ENCODE data around the gene ALLC.
"Not testable (repeated sequence)": the region's sequence is repeated elsewhere in the genome, so short reads cannot be mapped to it uniquely, and the experiment has no call there.

The ALLC gene

DNA sequence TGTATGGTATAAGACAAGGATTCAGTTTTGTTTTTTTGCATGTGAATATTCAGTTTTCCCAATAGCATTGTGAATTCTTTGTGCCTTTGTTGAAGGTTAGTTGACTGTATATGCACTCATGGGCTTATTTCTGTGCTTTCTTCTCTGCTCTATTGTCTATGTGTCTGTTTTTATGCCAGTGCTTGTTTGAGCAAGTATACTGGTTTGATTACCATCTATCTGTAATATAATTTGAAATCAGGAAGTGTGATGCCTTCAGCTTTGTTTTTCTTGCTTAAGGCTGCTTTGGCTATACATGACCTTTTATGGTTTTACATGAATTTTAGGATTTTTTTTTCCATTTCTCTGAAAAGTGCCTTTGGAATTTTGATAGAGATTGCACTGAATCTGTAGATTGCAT lies 39.6 kb upstream of the ALLC start:
- Mint-ChIP-seq H3K27me3 (no peaks in the 10 kb centered on the region), H3K4me3 (no peak overlapping the region), H3K27ac (no peak overlapping the region), H3K36me3 (ENCODE audit: insufficient read depth) (no peaks in the 10 kb centered on the region), H3K4me1 (ENCODE audit: low read depth in 2 of 2) (no peaks in the 10 kb centered on the region), H3K9me3 (no peaks in the 10 kb centered on the region)
- no peak for DNase-seq
- ATAC-seq (replicated peaks), result no peak

DNA sequence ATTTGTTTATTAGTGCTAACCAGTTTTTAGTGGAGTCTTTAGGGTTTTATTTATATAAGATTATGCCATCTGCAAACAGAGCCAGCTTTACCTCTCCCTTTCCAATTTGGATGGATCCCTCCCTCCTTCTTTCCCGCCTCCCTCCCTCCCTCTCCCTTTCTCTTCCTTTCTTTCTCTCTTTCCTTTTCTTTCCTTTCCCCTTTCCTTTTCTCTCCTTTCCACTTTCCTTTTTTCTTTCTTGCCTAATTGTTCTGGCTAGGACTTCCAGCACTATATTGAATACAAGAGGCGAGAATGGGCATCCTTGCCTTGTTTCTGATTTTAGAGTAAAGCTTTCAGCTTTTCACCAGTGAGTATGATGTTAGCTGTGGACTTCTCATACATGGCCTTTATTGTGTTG lies 39.0 kb upstream of the ALLC start:
- ATAC-seq (replicated peaks), result no peak
- no peaks in the 10 kb centered on the region for H3K27me3 Mint-ChIP-seq
- no peak overlapping the region for H3K27ac Mint-ChIP-seq
- no peaks in the 10 kb centered on the region for H3K36me3 Mint-ChIP-seq (ENCODE audit: insufficient read depth)
- no peaks in the 10 kb centered on the region for H3K4me1 Mint-ChIP-seq (ENCODE audit: low read depth in 2 of 2)
- H3K9me3 Mint-ChIP-seq, result no peaks in the 10 kb centered on the region
- no peak overlapping the region for H3K4me3 Mint-ChIP-seq
- no peak for DNase-seq

DNA sequence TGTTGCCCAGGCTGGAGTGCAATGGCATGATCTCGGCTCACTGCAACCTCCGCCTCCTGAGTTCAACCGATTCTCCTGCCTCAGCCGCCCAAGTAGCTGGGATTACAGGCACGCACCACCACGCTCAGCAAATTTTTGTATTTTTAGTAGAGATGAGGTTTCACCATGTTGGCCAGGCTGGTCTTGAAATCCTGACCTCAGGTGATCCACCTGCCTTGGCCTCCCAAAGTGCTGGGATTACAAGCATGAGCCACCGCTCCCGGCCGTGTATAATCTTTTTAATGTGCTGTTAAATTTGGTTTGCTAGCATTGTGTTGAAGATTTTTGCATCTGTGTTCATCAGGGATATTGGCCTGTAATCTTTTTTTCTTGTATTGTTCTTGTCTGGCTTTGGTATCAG lies 38.3 kb upstream of the ALLC start:
- H3K27me3 Mint-ChIP-seq; H3K4me1 Mint-ChIP-seq (ENCODE audit: low read depth in 2 of 2); H3K4me3 Mint-ChIP-seq; DNase-seq; ATAC-seq (replicated peaks); H3K36me3 Mint-ChIP-seq (ENCODE audit: insufficient read depth); H3K27ac Mint-ChIP-seq; H3K9me3 Mint-ChIP-seq: not testable (repeated sequence)

DNA sequence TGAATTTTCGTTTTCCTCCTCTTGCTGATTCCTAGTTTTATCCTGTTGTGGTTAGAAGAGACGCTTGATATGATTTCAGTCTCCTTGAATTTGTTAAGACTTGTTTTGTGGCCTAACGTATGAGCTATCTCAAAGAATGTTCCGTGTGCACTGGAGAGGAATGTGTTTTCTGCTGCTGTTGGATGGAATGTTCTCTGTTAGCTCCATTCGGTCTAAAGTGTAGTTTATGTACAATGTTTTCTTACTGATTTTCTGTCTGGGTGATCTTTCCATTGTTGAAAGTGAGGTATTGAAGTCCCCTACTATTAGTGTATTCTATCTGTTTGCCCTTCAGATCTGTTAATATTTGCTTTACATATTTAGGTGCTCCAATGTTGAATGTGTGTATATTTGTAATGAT lies 37.2 kb upstream of the ALLC start:
- Mint-ChIP-seq H3K4me1 (ENCODE audit: low read depth in 2 of 2) (no peaks in the 10 kb centered on the region), H3K9me3 (no peaks in the 10 kb centered on the region), H3K27ac (no peak overlapping the region), H3K36me3 (ENCODE audit: insufficient read depth) (no peaks in the 10 kb centered on the region), H3K4me3 (no peak overlapping the region), H3K27me3 (no peaks in the 10 kb centered on the region)
- ATAC-seq (replicated peaks), result no peak
- DNase-seq, result no peak

DNA sequence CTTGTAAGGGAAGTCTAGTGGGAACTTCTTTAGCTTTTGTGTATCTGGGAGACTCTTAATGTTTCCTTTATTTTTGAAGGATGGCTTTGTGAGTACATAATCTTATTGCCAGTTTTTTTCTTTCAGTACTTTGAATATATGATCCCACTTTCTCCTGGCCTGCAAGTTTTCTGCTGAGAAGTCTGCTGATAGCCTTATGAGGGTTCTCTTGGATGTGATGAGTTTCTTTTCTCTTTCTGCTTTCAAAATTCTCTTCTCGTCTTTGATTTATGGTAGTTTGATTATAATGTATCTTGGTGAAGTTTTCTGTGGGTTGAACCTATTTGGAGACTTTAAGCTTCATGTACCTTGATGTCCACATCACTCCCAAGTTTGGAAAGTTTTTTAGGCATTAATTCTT lies 35.0 kb upstream of the ALLC start:
- Mint-ChIP-seq H3K27ac (no peak overlapping the region), H3K36me3 (ENCODE audit: insufficient read depth) (no peaks in the 10 kb centered on the region), H3K4me1 (ENCODE audit: low read depth in 2 of 2) (no peaks in the 10 kb centered on the region), H3K4me3 (no peak overlapping the region), H3K9me3 (no peaks in the 10 kb centered on the region), H3K27me3 (peaks cover 6 to 12% of the 10 kb centered on the region in 2 donors)
- DNase-seq (no peak), ATAC-seq (replicated peaks) (no peak)

DNA sequence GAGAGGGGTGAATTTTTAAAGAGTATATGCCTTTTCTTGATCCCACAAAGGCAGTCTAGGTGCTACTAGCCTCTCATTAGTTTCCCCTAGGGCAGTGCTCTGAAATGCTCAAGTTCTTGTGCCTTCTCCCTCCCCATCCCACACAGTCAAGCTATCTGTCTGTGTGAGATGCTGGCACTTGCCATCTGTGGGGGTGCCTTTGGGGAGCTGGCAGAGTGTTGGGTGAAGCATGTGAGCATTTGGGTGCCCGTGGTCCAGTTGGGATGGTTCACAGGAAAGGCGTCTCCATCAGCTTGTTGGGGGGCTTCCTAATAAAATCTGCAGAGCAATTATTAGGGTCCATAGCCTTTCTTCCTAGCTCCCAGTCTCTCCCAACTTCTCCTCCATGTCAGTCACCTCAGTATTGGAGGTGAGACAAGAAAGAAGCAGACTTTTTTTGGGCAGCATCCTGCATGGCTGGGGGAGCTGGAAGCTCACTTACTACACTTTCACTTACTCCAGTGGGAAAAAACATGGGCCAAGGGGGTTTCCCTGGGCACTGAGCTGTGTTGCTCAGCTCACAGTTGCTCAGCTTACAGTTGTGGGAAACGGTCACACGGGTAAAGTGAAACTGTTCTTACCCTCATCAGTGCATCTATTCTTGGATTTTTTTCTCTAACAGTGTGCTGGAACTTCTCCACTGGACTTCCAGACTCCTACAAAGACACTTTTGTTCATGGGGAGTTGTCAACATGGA lies 33.8 kb upstream of the ALLC start:
- Mint-ChIP-seq H3K36me3 (ENCODE audit: insufficient read depth) (no peaks in the 10 kb centered on the region), H3K27me3 (peaks cover 6 to 25% of the 10 kb centered on the region in 2 donors), H3K9me3 (no peaks in the 10 kb centered on the region), H3K4me1 (ENCODE audit: low read depth in 2 of 2) (no peaks in the 10 kb centered on the region), H3K27ac (no peak overlapping the region), H3K4me3 (no peak overlapping the region)
- ATAC-seq (replicated peaks) (no peak), DNase-seq (no peak)

DNA sequence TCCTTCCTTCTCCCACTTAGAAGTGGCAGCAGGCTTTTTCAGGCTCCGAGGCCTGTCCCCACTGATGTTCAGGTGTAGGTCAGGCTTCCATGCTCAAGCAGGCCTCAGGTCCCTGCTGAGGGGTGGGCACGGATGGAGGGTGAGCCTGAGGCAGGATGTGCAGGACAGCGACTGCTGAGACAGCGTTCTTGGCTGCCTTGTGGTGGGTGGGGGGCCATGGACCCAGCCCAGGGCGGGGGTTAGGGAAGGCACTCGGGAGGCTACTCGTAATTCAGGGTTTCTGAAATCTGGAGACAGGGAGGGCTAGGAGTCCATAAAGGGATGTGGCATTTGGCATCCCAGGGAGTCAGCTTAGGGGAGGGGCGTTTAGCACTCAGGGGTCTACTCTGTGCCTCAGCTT lies 32.8 kb upstream of the ALLC start:
- DNase-seq (no peak), ATAC-seq (replicated peaks) (no peak)
- no peak overlapping the region for H3K27ac Mint-ChIP-seq
- no peaks in the 10 kb centered on the region for H3K9me3 Mint-ChIP-seq
- no peaks in the 10 kb centered on the region for H3K4me1 Mint-ChIP-seq (ENCODE audit: low read depth in 2 of 2)
- no peaks in the 10 kb centered on the region for H3K36me3 Mint-ChIP-seq (ENCODE audit: insufficient read depth)
- H3K4me3 Mint-ChIP-seq, result no peak overlapping the region
- peaks cover 6 to 25% of the 10 kb centered on the region in 2 donors for H3K27me3 Mint-ChIP-seq

DNA sequence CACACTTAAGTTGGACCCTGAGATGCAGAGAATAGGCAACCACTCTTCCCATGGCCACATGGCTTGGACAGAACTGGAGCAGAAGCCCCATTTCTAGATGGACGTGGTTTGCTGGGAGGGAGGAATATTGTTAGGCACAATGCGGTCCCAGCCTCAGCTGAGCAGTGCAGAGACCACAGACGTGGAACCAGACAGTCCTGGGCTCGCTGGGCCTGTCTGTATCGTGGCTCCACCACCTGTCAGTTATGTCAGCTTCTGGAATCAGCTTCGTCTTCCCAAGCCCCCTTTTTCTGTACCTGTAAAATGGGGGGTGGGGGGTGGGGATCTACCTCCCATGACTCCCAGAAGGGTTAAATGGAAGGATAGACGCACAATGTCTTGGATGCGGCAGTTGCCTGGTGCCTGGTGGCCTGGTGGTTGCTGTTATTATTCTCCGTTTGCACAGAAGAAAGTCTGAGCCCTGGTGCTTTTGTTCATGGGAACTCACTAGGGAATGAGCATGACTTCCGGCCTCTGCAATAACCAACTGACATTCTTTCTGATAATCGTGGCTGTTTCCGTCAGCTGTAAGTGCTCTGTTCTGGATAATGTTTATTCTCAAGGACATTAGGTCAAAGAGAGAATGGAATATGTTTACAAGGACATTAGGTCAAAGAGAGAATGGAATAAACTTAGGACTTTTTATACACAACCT lies 31.7 kb upstream of the ALLC start:
- no peak overlapping the region for H3K27ac Mint-ChIP-seq
- ATAC-seq (replicated peaks), result no peak

DNA sequence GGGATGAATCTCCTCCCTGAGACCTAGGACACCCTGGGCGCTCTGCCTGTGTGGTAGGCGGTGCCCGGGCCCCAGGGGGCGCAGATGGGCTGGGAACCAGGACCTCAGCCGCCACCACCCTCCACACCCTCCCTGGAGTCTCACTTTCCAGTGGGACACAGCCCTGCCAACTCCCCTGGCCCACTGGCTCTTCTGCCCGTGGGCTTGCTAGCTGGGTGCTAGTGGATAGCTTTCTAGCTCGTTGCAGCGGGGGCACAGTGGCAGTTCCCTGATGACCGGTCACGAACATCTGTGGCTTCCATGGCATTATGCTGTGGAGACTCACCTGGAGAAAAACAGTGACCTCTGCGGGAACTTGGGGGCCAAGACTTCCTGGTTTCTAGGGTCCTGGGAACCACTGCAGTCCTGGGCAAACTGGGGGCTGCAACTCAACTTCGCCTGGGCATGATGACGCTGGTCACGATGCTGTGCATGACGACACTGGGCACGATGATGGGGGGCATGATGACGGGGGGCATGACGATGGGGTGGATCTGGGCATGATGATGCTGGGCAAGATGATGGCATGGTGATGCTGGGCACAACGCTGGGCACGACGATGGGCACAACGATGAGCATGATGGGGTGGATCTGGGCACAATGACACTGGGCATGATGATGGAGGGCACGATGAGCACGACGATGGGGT lies 31.0 kb upstream of the ALLC start:
- H3K4me1 Mint-ChIP-seq (ENCODE audit: low read depth in 2 of 2), result no peaks in the 10 kb centered on the region
- no peak for DNase-seq
- no peak for ATAC-seq (replicated peaks)

More for the DNA sequence above, 31.7 kb upstream of the ALLC start:
- Mint-ChIP-seq H3K27me3 (peaks cover 6 to 25% of the 10 kb centered on the region in 2 donors), H3K36me3 (ENCODE audit: insufficient read depth) (no peaks in the 10 kb centered on the region), H3K9me3 (no peaks in the 10 kb centered on the region), H3K4me1 (ENCODE audit: low read depth in 2 of 2) (no peaks in the 10 kb centered on the region), H3K4me3 (no peak overlapping the region)
- no peak for DNase-seq

DNA sequence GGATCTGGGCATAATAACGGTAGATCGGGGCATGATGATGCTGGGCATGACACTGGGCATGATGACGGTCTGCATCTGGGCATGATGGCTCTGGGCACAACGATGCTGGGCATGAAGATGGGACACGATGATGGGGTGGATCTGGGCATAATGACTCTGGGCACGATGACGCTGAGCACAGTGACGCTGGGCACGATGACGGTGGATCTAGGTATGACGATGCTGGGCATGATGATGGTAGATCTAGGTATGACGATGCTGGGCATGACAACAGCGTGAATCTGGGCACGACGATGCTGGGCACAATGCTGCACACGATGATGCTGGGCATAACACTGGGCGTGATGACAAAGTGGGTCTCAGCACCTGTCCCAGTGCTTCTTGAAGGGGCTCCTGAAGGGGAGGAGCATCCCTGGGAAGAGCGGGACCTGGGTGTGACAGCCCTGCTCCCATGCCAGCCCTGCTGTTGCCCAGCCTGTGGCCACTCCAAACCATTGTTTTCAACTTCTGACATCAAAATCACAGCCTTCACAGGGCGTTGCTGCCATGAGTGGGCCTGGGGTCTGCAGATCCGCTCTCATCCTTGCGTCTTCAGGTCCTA lies 30.4 kb upstream of the ALLC start:
- Mint-ChIP-seq H3K36me3 (ENCODE audit: insufficient read depth) (no peaks in the 10 kb centered on the region), H3K4me3 (no peak overlapping the region), H3K4me1 (ENCODE audit: low read depth in 2 of 2) (no peaks in the 10 kb centered on the region), H3K27ac (no peak overlapping the region), H3K27me3 (peaks cover 6 to 33% of the 10 kb centered on the region in 2 donors), H3K9me3 (no peaks in the 10 kb centered on the region)
- DNase-seq (no peak), ATAC-seq (replicated peaks) (no peak)

More for the DNA sequence above, 31.0 kb upstream of the ALLC start:
- Mint-ChIP-seq H3K36me3 (ENCODE audit: insufficient read depth) (no peaks in the 10 kb centered on the region), H3K27me3 (peaks cover 6 to 27% of the 10 kb centered on the region in 2 donors), H3K27ac (no peak overlapping the region), H3K4me3 (no peak overlapping the region), H3K9me3 (no peaks in the 10 kb centered on the region)

DNA sequence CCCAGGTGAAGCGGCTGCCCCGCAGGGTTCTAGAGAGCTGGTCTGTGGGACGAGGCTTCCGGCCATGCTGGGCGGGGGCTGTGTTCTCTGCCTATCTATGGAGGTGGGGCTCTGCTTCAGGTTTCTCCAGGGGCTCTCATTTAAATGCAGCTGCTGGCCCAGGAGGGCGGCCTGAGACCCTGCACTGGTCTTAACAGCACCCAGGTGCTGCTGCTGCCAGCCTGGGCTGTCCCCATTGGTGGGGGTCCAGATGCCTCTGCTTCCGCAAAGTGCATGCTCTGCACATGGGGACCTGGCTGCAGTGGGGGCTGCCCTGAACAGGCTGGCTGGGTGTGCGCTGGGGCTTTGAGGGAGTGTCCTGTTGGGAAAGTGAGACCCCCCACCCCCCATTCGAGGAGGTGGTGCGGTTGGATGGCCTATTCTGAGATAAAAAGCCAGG lies 29.7 kb upstream of the ALLC start:
- no peak for ATAC-seq (replicated peaks)
- Mint-ChIP-seq H3K9me3 (no peaks in the 10 kb centered on the region), H3K27me3 (peaks cover 6 to 40% of the 10 kb centered on the region in 2 donors), H3K4me3 (no peak overlapping the region), H3K27ac (no peak overlapping the region), H3K36me3 (ENCODE audit: insufficient read depth) (no peaks in the 10 kb centered on the region), H3K4me1 (ENCODE audit: low read depth in 2 of 2) (no peaks in the 10 kb centered on the region)
- DNase-seq, result no peak

DNA sequence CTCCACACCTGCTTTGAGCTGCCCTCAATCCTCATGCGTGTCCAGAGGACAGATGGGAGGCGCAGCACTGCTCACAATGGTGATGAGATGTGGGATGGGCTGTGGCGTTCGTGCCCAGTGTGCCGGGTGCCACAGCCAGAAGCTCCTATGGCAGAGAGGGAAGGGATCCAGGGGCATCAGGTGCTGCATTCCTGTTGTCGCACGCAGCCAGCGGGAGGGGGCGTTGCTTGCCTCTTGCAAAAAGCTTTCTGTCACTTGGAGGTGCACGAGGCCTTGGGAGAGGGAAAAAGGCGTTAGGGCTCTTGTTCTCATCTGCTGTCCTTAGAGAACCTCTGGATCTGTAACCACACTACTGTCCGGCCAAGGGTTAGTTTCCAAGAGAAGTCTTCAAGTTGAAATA lies 29.2 kb upstream of the ALLC start:
- no peaks in the 10 kb centered on the region for H3K4me1 Mint-ChIP-seq (ENCODE audit: low read depth in 2 of 2)
- no peak overlapping the region for H3K27ac Mint-ChIP-seq
- ATAC-seq (replicated peaks) (no peak), DNase-seq (no peak)
- H3K9me3 Mint-ChIP-seq, result no peaks in the 10 kb centered on the region
- no peak overlapping the region for H3K4me3 Mint-ChIP-seq
- H3K36me3 Mint-ChIP-seq (ENCODE audit: insufficient read depth), result no peaks in the 10 kb centered on the region
- H3K27me3 Mint-ChIP-seq, result peaks cover 6 to 45% of the 10 kb centered on the region in 2 donors

DNA sequence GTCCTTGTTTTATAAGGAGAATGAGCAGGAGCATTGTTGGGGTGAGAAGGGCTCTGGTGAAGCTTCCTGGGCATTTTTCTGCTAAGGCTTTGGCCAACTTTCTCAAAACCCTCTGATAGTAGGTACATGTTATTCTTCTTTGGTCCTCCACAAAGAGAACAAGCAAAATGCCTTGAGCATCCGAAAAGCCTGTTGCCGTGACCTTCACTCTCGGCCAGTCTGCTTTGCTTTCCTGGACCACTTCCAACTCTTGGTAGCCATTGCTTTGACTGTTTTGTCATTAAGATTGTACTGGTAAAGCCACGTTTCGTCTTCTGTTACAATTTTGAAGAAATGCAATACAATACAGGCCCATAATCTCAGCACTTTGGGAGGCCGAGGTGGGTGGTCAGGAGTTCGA lies 27.4 kb upstream of the ALLC start:
- H3K27ac Mint-ChIP-seq, result no peak overlapping the region
- H3K4me3 Mint-ChIP-seq, result no peak overlapping the region
- H3K27me3 Mint-ChIP-seq, result peaks cover 14 to 60% of the 10 kb centered on the region in 2 donors
- DNase-seq (no peak), ATAC-seq (replicated peaks) (no peak)
- H3K9me3 Mint-ChIP-seq, result no peaks in the 10 kb centered on the region
- no peaks in the 10 kb centered on the region for H3K36me3 Mint-ChIP-seq (ENCODE audit: insufficient read depth)
- H3K4me1 Mint-ChIP-seq (ENCODE audit: low read depth in 2 of 2), result no peaks in the 10 kb centered on the region

All from effector memory CD8-positive, alpha-beta T cell (primary cell).